Activated CD4-positive, CD25-positive, alpha-beta regulatory T cell treated with anti-CD3 and anti-CD28 coated beads, Interleukin-2, amount 50 U/mL, for 24 hours (primary cell): ENCODE results near the gene SETD2.
"Not testable (repeated sequence)": the region's sequence is repeated elsewhere in the genome, so short reads cannot be mapped to it uniquely, and the experiment has no call there.

Experiments
- ATAC-seq, 2 donors: fragments of 150-1000 bp; cut with Tn5 transposase; one replicate each; pipeline ENCODE4 v1.10.0; 2021; ENCODE audit warnings: mild to moderate bottlenecking in 1 of 2, moderate library complexity in 1 of 2

The SETD2 gene

DNA sequence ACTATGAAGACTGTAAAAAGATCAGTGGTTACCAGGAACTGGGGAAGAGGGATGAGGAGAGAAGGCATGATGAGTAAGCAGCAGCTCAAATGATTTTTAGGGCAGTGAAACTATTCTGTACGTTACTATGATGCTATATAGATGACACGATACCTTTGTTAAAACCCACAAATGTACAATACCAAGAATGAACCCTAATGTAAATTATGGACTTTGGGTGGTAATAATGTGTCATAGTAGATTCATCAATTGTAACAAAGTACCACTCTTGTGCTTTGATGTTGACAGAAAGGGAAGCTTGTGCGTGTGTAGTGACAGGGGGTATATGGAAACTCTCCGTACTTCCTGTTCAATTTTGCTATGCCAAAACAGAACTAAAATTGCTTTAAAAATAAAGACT lies 132.9 kb downstream of the SETD2 start:
- ATAC-seq = peak; percentile 94 to 97

DNA sequence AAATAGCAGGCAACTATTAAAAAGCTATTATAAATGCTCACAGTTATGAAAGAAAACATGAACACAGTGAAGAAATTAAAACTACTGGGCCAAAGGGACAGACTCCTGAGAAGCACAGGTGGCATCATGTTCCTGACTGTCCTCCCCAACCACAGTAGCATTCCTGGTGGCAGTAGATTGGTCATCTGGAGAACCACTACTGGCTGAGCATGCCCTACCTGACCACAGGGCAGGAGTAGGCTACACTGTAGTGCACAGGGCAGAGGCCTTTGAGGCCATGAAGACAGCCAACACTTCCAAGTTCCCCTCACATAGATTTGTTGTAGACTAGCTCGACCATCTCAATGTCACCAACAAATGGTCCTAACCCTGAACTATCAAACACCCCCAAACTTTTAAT lies 135.2 kb downstream of the SETD2 start:
- no peak for ATAC-seq

DNA sequence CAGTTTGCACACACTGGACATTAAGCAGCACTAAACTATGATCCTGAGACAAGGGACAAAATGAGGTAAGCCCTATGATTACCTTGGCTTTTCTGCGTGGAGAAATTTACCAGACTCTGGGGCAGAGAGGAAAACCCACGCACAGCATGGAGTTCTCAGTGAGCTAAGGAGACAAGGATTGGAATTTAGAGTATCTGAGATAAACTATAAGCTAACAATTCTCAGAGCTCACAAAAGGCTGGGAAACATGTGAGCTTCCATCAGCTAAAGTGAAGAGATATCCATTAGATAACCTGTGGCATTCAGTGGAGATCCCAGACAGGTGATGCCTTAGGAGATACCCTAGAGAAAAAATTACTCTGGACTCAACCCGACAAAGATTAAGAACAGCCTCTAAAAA lies 135.8 kb downstream of the SETD2 start:
- ATAC-seq = no peak

DNA sequence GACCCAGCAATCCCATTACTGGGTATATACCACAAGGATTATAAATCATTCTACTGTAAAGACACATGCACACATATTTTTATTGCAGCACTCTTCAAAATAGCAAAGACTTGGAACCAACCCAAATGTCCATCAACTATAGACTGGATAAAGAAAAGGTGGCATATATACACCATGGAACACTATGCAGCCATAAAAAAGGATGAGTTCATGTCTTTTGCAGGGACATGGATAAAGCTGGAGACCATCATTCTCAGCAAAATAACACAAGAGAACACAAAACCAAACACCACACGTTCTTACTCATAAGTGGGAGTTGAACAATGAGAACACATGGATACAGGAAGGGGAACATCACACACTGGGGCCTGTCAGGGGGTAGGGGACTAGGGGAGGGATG lies 137.5 kb downstream of the SETD2 start:
- not testable (repeated sequence) for ATAC-seq

DNA sequence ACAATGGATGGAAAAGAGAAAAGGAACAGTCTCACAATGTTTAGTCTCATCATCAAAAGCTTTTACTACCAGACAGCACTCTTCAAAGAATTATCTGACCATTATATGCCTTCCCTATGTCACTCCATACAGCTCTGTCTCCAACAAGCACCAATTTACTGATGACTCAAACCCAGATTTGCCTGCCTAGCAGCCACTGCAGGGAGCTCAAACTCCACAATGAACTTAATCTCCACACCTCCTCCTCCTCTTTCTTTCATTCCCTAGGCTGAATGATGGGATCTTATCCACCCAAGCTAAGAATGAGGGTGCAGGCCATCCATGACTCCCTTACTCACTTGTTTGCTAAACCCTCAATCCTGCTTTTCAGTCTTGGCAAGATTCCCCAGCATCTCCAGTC lies 139.0 kb downstream of the SETD2 start:
- ATAC-seq = no peak

DNA sequence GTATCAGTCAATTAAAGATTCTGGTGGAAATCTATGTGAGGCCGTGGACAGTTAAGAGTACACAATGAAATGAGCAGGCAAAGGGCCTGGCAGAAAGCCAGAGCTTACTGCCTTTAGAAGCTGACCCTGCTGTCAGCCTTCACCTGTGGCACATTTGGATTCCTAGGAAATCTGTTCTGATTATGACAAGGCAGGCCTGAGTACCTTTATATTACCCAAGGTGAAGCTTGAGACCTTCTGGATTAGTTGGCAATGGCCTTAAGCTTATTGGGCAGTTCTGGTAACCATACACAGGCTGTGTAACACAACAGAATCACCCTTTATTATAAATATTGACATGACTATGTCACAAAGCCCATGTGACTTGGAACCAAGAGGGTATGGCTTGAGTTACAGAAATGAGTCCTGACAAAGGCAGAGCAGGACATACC lies 141.3 kb downstream of the SETD2 start:
- ATAC-seq = no peak

DNA sequence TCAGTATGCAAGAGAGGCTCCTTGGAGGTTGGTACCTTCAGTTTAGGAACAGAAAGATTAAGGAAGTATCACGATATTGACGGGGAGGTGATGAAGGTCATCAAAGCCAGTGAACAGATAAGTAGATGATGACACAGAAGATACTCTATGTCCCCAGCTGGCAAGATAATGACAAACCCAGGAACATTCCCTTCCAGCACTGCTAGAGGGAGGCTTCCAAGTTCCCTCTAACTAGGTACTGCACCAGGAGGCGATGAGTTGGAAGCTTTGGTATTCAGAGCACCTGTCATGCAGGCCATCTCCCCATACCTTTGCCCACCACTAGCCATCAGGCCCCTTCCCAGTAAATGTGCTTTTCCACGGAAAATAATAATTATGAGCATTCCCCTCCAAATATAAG lies 143.6 kb downstream of the SETD2 start:
- no peak for ATAC-seq

DNA sequence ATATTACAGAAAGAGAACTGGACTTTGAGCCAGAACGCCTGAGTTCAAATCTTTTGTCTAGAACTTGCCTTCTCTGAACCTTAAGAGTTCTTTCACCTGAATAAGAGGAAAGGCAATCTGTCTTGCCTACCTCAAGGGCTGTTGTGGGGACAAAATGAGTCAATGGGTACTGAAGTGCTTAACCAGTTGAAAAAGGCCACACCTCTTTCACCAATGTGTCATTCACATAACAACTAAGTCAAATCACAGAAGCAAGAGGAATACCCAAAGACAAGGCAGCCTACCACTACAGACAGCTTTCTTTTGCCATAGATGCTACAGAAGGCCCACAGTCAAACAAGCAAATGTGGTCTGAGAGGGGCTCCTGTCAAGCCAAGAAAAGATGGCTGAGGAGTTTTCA lies 144.7 kb downstream of the SETD2 start:
- ATAC-seq = peak; percentile 88 to 91

DNA sequence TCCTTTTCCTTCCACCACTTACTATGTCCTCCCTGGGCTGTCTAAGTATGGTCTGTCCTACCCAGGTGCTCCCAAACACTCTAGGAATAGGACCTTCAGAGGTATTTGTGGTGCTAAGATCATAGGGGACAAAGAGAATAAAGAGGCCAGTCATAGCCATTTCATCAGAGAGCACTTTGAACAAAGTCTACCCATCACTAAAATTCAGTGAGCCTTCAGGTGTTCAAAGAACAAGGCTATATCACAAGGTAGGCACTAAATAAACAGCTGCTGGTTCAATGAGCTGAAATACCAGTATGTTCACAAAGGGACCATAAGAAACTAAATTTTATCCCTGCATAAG lies 145.7 kb downstream of the SETD2 start:
- no peak for ATAC-seq

DNA sequence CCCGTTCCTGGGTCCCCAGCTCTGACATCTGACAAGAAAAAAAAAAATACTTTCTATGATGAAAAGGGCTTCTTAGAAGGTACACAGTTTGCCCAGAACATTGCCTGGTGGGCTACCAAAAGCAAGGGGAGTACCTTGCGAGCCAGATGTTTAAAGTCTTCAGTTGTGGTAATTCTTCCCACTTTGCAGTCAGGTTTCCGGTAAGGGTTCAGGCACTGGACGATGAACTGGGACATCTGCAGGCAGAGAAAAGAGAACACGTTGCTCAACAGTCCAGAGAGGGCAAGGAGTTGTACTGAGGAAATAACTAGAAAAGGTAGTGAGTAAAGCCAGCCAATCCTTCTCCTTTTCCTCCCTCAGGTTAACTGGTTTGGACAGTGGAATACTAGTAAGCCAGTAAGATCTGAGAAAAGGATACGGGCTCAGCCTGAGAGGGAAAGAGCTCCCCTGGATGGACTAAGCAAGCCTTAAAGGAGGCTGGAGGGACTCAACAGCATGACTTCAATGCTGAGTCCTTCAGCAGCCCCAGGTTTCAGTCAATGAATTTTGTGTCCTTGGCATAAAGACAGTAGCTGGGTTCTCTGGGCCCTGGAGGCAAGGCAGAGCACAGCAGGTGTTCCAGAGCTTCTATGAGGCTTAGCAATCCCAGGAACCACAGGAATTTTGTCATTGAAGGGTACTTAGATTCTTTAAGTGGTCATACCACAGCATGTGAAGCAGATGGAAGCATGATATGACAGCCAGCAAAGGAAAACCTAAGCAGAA lies 146.2 kb downstream of the SETD2 start:
- ATAC-seq = no peak

DNA sequence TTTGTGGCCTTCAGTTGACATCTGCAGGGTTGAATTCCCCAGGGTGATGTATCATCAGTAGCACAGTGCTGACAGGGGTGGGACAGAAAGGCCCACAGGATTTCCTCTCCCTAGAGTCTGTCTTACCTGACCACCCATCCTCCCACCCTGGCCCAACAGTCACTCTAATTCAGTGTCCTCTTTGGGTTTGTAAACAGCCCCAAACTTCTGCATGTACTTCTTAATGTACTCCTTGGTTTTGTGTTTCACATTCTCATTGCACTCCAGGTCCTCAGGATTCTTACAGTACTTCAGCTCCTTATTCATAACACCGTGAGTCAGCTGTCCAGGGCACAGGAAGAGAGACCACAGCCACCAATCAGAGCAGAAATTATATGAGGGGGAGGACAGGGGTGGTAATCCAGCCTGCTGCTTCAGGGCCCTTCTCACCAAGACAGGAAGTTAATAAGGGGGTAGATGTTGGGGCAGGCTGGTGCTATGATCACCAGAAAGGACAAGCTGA lies 146.9 kb downstream of the SETD2 start:
- peak; percentile 75 to 77 for ATAC-seq

DNA sequence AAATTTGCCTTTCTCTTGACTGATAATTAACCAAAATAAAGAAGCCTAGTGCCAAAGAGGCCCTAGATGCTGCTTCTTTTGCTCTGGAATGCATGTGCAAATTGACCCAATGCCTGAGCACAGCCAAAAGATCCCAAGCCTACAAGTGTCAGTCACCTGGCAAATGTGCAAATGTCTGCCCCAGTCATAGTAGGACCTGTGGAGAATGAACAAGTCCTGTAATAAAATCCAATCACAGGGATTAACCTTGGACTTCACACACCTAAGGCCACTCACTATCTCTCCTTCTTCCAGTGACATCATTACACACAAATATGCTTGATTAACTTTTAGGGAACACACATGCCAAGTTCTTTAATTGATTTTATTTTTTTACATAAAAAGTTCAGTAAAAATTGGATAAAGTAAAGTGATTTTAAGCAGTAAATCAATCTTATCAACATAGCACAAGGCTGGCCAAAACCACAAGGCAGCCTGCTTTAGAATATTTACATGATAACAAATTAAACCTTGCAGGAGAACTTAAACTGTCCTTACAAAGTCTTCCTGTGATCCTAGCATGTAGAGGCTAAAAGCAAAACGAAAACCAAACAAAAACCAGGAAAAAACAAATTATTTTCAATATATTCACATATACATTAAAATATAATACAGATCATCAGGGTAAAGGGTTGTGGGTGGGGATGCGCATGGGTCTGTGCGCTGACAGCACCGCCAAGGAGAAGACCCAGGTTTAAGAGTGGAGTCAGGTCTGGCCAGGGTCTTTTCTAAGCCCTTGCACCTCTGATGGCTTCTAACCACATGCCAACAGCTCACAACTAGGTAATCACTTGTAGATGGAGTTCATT lies 147.6 kb downstream of the SETD2 start:
- ATAC-seq = no peak

DNA sequence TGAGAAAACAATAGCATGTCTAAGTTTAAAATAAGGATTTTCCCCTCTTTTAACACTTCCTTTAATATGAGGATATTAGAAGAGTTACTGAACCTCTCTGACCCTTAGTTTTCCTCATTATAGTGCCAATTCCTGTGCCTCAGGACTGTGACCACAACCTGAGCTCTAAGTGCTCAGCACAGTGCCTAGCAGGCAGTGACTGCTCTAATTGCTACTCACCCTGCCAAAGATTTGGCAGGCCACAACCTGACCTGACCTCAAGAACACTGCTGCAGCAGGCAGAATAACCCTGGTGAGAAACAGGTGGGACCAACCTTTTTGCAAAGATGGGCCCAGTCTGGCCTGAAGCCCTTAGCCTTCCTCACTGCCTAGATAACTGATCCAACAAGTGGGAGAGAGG lies 148.8 kb downstream of the SETD2 start:
- no peak for ATAC-seq

DNA sequence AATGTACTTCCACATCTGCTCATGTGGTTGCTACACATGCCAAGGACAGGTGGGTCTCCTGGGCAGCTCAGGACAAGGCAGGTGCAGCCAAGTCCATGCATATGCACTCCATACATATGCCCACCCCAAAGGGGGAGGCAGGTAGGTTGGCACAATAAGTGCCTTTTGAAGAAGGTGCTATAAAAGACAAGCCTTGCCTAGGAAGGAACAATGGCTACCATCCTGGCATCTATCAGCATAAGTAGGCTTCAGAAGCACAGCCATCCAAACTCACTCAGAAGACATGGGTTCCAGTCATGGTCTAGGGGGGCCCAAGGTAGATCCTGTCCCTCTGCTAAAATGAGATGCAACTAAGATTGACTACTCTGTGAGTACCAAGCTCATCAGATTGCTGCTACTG lies 149.9 kb downstream of the SETD2 start:
- ATAC-seq = no peak

DNA sequence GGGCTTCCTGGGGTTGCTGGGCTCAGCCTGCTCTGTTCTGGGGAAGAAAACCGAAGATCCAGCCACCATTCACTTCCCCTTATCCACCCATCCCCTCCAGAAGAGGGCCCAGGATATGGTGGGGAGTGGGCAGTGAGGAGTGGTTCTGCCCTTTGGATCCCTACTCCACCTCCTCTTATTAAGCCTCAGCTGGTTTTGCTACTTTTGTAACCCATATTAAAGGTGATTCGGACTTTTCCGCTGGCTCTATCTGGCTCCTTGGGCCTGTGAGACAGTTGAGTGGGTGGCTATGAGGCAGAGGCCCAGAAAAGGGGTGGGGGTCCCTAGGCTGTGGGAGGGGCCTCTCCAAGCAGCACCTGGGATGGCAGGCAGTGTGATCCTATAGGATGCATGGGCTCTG lies 150.7 kb downstream of the SETD2 start:
- no peak for ATAC-seq

DNA sequence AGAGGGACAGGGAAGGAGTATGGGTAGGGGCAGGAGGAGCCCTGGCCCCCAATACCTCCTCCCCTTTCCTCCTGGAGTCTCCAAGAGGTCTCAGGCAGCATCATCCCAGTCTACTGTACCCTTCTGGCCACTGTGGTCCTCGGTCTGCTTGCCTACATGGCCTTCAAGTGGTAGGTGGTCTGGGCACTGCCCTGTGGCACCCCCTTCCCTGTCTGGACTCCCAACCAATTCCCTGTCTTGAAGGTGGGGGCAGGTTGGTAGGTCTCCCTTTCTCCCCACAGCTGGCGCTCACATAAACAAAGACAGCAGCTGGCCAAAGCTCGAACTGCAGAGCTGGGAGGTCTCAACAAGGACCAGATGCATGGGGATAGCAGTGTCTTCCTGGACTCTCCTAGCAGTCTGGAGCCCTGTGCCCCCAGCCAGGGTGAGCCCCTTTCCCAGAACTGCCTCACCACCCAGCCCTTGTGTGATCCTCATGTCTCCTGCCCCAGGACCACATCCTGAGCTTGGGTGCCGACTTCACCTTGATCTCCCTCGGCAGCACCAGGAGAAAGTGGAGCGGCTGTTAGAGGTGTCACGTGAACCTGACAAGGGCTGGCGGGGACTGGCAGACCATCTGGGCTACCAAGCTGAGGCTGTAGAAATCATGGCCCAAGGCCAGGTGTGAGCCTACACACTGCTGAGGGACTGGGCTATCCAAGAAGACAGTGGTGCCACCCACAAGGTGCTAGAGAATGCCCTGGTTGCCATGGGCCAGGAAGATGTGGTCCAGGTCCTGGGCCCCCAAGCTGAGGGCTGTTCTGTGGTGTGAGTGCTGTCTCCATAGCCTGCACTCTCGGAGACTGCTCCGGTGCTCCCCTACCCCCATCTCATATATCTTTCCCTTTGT lies 151.3 kb downstream of the SETD2 start:
- no peak for ATAC-seq

DNA sequence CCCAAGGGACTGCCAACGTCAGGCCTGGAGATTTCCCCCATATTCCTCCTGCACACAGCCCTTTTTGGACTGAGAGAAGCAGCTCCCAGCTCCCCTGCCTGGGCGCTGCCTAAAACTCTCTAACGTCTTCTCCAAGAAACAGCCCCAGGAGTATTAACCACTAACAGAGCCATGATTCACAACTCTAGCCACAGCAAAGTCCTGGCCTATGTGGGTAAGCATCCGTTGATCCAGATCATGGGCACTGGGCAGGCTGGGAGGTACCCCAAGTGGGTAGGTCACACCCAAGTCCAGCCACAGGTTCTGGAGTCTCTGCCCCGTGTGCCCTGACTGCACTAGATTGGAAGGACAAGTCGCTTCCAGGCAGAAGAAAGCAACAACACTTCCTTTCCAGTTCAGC lies 152.5 kb downstream of the SETD2 start:
- no peak for ATAC-seq

DNA sequence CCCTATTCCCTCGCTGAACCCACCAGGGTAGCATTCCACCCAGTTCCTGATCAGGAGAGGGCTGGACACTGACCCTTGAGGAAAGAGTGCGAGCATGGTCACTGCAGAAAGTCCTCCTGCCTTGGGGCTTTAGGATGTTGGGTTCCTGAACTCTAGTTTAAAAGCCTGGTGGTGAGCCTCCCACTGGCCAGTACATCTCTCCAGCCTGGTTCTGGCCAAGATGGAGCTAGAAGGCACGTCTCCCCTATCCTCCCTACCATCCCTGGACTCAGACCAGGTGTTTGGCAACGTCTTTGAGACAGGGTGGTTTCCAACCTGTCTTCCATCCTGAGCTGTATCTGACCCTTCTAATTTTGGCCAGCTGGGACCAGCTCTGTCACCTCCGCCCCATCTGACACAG lies 153.0 kb downstream of the SETD2 start:
- ATAC-seq = no peak

DNA sequence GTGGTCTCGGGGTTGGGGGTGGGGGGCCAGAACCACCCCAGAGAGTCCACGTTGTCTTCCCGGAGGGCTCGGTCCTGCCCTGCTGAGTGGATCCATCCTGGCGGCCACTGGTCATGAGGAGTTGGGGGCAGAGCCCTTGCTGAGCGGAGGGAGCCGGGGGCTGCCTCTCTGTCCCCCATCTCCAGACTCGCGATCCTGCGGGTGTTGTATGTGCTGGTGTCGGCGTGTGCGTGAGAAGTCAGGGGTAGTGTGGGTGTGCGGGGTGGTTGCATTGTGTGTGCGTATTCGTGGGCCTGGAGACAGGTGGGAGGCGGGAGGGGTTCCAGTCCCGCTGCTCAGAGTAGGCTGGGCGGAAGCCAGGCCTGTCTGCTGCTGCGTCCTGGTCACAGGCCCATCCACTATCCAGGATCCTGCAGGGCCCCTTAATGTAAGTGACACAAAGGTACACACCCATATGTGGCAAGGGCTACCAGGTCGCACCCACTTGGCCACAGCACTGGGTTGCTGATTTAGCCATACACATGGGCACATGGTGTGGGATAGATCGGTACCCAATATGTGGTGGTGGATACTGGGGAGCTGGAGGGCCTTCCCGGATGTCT lies 153.7 kb downstream of the SETD2 start:
- no peak for ATAC-seq

DNA sequence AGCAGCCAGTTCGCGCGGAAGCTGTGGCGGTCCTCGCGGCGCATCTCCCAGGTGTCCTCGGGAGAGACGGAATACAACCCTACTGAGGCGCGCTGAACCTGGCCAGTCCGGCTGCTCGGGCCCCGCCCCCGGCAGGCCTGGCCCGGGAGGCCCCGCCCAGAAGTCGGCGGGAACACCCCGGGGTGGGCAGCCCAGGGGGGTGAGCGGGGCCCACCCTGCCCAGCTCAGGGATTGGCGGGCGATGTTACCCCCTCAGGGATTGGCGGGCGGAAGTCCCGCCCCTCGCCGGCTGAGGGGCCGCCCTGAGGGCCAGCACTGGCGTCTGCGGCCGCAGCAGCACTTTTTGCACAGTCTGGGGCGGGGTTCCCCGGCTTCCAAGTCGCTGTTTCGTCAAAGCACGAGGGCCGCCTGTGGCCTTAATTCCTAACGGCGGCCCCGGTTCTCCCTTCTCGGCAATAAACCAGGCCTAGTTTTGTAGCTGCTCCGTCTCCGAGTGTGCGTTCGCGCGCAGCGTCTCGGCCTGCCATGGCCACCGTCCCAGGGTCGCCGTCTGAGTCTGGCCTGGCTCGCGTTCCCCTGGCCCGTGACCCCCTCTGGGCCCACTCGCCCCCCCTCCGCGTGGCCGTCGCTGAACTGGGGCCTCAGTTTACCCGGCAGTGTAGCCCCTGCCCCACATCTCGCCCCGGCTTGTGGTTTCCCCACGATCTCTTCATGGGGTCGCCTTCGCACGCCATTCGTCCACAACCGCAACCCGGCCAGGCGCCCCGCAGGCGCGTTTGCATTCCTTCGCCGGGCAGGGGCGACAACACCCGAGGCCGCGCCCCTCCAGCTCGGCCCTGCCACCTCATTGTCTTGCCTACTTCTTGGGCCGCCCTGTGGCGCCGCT lies 154.4 kb downstream of the SETD2 start:
- peak; percentile 85 to 92 for ATAC-seq

DNA sequence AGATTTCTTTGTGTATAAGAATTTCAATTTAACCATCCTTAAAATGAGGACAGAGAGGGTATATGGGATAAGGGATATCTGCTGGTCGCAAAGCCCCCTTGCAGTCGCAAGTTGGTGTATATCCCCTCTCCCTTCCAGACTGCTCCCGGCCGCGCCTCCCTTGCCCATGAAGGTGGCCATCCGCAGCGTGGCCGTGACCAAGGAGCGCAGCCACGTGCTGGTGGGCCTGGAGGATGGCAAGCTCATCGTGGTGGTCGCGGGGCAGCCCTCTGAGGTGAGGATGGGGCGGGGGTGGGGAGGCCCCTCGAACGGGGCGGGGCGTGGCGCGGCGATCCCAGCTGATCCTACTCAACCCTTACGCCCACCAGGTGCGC lies 155.1 kb downstream of the SETD2 start:
- ATAC-seq = no peak
